GM19035 (cell line): ENCODE measurements around the gene GUCA1C.

ENCODE experiments used
- ATAC-seq: cut with Tn5 transposase; IDR thresholded peaks from one replicate; pipeline ENCODE4 v1.9.1; 2021; ENCODE audit not compliant: unreplicated experiment

Gene GUCA1C

GRCh38 chr3:108914774-108915641 lies 38.7 kb downstream of the GUCA1C start:
- peak; percentile 97 for ATAC-seq

GRCh38 chr3:108909799-108910198 lies 43.9 kb downstream of the GUCA1C start:
- ATAC-seq = no peak

GRCh38 chr3:108907194-108907593 lies 46.5 kb downstream of the GUCA1C start:
- ATAC-seq = no peak

DNA sequence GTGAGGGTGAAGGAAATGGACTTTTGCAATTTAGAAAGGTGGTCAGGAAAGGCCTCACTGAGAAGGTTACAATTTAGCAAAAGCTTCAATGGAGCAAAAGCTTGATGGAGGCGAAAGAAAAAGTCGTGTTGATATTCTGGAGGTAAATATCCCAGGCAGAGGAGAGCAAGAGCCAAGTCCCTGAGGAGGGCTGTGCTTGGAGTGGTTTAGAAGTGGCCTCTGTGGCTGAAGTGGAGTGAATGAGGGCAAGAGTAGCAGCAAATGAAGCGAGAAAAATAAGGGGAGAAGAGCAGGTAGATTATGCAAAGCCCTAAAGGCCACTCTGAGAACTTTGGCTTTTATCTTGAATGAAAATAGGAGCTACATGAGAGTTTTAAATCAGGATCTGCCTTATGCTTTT lies 54.1 kb downstream of the GUCA1C start:
- ATAC-seq = no peak

GRCh38 chr3:108897883-108898282 lies 55.8 kb downstream of the GUCA1C start:
- ATAC-seq = peak; percentile 64

DNA sequence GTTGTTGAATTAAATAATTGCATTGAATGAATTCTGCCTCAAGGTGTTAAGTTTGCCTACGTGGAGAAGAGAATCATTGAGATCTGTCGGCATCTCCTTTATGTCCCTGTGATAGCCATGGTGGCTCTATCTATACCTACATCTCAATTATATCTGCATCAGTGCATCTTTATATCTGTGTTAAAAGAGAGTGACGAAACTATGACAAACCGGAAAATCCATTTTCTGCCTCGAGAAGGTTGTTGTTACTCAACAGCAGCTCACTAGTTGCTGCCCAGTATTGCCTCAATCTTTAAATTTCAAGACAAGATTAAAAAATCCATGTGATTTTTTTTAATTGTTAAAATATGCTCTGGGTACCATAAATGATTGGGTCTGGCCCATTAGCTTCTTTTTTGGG lies 58.7 kb downstream of the GUCA1C start:
- no peak for ATAC-seq

- ATAC-seq = no peak
These were observed 61.8 kb downstream of the GUCA1C start for GRCh38 chr3:108891833-108892232.

DNA sequence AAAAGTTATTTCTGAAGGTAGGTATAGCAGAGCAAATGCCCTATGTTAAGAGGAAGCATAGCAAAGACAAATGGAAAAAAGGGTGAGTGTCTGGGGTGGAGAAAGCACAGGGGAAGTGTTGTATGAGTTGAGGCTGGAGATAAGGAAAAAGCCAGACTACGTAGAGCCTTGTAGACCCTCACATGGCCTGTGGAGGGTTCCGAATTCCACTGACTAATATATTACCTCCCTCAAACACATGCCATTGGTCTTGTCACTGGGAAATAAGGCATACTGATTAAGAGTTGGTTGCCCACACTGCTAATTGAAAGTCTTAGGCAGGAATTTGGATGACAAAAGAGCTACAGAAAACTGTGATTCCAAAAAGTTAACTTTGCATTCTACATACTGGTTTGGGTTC lies 65.9 kb downstream of the GUCA1C start:
- ATAC-seq = no peak

DNA sequence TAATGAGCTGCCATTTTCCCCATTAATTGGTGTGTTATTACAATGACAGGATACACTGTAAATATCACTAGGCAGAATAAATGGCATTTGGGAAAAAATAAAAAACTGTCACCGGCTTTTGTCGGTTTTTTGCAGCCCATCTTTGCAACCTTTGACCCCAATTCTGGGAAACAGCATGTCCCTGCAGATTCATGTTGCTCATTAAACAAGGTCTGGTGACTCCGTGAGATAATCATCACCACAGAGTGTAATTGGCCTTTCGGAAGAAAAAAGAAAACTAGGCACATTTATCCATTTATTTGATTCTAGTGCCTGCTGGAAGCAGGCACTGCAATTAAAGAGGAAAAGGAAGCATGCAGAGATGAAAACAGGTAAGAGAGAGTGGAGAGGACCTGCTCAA lies 66.6 kb downstream of the GUCA1C start:
- no peak for ATAC-seq

GRCh38 chr3:108883373-108883772 lies 70.3 kb downstream of the GUCA1C start:
- ATAC-seq = no peak

DNA sequence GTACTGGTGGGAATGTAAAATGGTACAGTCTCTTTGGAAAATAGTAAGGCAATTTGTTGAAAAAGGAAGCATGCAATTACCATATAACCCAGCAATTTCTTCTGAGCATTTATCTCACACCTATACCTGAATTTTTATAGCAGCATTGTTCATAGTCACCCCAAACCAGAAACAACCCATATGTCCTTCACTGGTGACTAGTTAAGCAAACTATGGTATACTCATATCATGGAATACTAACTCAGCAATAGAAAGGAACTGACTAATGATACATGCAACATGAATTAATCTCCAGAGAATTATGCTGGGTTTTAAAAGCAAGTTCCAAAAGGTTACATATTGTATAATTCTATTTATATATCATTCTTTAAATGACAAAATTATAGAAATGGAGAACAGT lies 70.9 kb downstream of the GUCA1C start:
- no peak for ATAC-seq

DNA sequence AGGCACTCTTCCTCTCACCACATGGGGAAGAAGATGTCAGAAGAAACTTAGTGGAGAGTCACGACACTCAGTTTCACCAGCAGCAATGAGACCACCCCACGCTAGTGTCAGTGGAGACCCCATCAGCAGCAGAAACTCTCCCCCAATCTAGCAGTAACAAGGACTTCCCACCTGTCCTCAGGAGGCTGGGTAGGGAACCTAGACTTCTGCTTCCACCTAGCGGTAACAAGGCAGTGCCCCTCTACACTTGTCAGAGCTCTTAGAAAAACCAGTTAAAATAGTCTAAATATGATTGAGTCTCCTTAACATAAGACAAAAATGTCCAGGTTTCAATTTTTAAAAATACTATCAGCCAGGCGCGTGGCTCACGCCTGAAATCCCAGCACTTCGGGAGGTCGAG lies 73.8 kb downstream of the GUCA1C start:
- ATAC-seq = no peak

DNA sequence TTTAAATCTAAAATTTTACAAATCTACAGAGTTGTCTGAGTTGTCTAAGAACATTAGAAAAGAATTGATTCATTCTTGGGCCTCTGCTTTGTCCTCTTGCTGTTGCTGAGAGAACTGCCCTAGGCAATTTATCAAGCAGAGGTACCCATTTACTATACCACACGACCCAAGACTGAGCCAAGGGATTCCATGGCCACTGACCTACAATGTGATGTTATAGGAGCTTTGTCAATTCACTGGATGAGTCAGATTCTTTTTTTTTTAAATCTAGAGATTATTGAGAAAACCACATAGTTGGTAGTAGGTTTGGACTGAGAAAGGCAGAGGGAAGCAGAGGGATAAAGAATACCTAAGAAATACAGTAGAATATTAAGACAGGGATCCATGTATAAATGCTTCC lies 75.8 kb downstream of the GUCA1C start:
- ATAC-seq = no peak

- ATAC-seq = no peak
These were observed 89.9 kb downstream of the GUCA1C start for GRCh38 chr3:108863799-108864135.

GRCh38 chr3:108862865-108863798 lies 90.5 kb downstream of the GUCA1C start:
- peak; percentile 58 for ATAC-seq

- no peak for ATAC-seq
These were observed 92.3 kb downstream of the GUCA1C start for GRCh38 chr3:108861401-108861800.
